Mesendoderm (in vitro differentiated cells): ENCODE measurements around the gene RPS6KL1.

Experiments used
- DNase-seq: peaks from one replicate; pipeline ENCODE4 v3.0.0; 2013
- H2AK5ac ChIP-seq: 2 replicates; pipeline ENCODE4 v1.6.1; 2013; ENCODE audit warnings: low read length, inconsistent platforms
- H2BK120ac ChIP-seq: 2 replicates; pipeline ENCODE4 v1.6.1; 2013; ENCODE audit warnings: low read depth, mild to moderate bottlenecking, low read length, moderate library complexity, mixed read lengths
- H2BK15ac ChIP-seq: replicated peaks from 2 replicates; pipeline ENCODE4 v1.6.1; 2013; ENCODE audit warnings: low read depth, mild to moderate bottlenecking, moderate library complexity
- H2BK5ac ChIP-seq: 2 replicates; pipeline ENCODE4 v1.6.1; 2013; ENCODE audit warnings: low read length, inconsistent platforms
- H3K18ac ChIP-seq: 2 replicates; pipeline ENCODE4 v1.6.1; 2013; ENCODE audit warnings: mild to moderate bottlenecking, low read length, mixed read lengths
- H3K23ac ChIP-seq: one replicate; pipeline ENCODE4 v1.6.1; 2013; ENCODE audit warnings: low read length
- H3K27ac ChIP-seq: 2 replicates; pipeline ENCODE4 v1.5.1; 2013; ENCODE audit warnings: low read depth, mild to moderate bottlenecking, inconsistent platforms, low read length, moderate library complexity
- H3K27me3 ChIP-seq: 2 replicates; pipeline ENCODE4 v1.6.1; 2013; ENCODE audit warnings: low read length, control low read depth, mild to moderate bottlenecking, inconsistent platforms; ENCODE audit not compliant: insufficient read depth, poor library complexity
- H3K36me3 ChIP-seq: 2 replicates; pipeline ENCODE4 v1.6.1; 2013; ENCODE audit warnings: low read length, inconsistent platforms; ENCODE audit not compliant: control insufficient read depth, insufficient read depth
- H3K4ac ChIP-seq: one replicate; pipeline ENCODE4 v1.6.1; 2013; ENCODE audit warnings: low read depth, mild to moderate bottlenecking, low read length, moderate library complexity
- H3K4me1 ChIP-seq: 2 replicates; pipeline ENCODE4 v1.6.1; 2013; ENCODE audit warnings: low read depth, low read length, inconsistent platforms; ENCODE audit not compliant: control insufficient read depth
- H3K4me2 ChIP-seq: 2 replicates; pipeline ENCODE4 v1.6.1; 2013; ENCODE audit warnings: low read length
- H3K4me3 ChIP-seq: 2 replicates; pipeline ENCODE4 v1.5.1; 2013; ENCODE audit warnings: mild to moderate bottlenecking, low read length
- H3K56ac ChIP-seq: one replicate; pipeline ENCODE4 v1.6.1; 2013; ENCODE audit warnings: low read length
- H3K79me1 ChIP-seq: 2 replicates; pipeline ENCODE4 v1.6.1; 2013; ENCODE audit warnings: low read length, inconsistent platforms
- H3K79me2 ChIP-seq: 2 replicates; pipeline ENCODE4 v1.6.1; 2013; ENCODE audit warnings: mild to moderate bottlenecking, low read length; ENCODE audit not compliant: control insufficient read depth, insufficient read depth
- H3K9ac ChIP-seq: 2 replicates; pipeline ENCODE4 v1.6.1; 2013; ENCODE audit warnings: low read length, inconsistent platforms
- H4K5ac ChIP-seq: one replicate; pipeline ENCODE4 v1.6.1; 2013; ENCODE audit warnings: low read length
- H4K8ac ChIP-seq: one replicate; pipeline ENCODE4 v1.6.1; 2013; ENCODE audit warnings: low read depth, mild to moderate bottlenecking, control low read depth, low read length, moderate library complexity
- WGBS: extraction: QIAGEN DNeasy Blood & Tissue Kit; methylation state at CpG from one replicate; pipeline ENCODE4 v1.1.7; 2013; ENCODE audit warnings: low lambda C conversion rate, missing lambda C conversion rate; ENCODE audit not compliant: insufficient coverage; ENCODE audit errors: extremely low coverage; 5-methylcytosine and 5-hydroxymethylcytosine counted together

Gene RPS6KL1

DNA sequence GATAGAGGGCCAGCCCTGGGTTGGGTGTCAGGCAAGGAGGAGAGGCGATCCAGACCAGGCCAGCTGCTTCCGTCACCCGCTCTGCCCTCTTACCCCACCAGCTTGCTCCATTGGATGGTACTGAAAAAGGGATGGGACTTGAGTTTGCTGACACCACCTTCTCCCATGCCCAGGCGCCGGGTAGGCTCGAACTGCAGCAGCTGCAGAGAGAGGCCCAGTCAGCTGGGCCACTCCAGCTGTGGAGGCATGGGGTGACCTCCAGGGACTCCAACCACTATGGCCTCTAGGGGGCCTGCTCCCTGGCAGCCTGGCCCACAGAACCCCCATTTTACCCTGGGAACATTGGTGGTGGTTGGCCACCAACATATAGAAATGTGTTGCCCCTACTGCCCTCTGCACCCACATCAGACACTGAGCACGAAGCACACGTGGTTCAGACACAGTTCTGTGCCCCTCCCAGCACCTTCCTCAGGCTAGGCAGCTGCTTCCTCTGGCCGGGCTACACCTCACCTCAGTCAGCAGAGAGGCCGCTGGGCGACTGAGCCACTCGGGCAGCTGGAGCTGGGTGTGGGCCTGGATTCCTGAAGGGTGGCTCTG, 16.0 kb downstream of the RPS6KL1 start:
- no peak overlapping the region for H4K8ac ChIP-seq
- H2AK5ac ChIP-seq, result no peak overlapping the region
- no peaks in the 10 kb centered on the region for H3K79me2 ChIP-seq
- no peak overlapping the region for H3K4ac ChIP-seq
- H3K79me1 ChIP-seq, result no peaks in the 10 kb centered on the region
- H3K18ac ChIP-seq, result no peak overlapping the region
- WGBS, result no CpG with 5 or more reads among the region's 12 CpGs
- no peak overlapping the region for H3K9ac ChIP-seq
- H2BK5ac ChIP-seq, result no peak overlapping the region
- H3K36me3 ChIP-seq, result peaks cover 12% of the 10 kb centered on the region
- no peak overlapping the region for H3K27ac ChIP-seq
- no peaks in the 10 kb centered on the region for H3K4me1 ChIP-seq
- DNase-seq, result no peak
- no peak overlapping the region for H3K56ac ChIP-seq
- no peak overlapping the region for H2BK15ac ChIP-seq
- no peak overlapping the region for H3K23ac ChIP-seq
- no peak overlapping the region for H3K4me2 ChIP-seq
- no peak overlapping the region for H2BK120ac ChIP-seq
- no peak overlapping the region for H4K5ac ChIP-seq
- no peaks in the 10 kb centered on the region for H3K27me3 ChIP-seq
- no peak overlapping the region for H3K4me3 ChIP-seq

- Histone ChIP-seq H3K4me3 (no peak overlapping the region), H3K56ac (no peak overlapping the region), H3K4me2 (no peak overlapping the region), H4K8ac (no peak overlapping the region), H3K4ac (no peak overlapping the region), H3K27ac (no peak overlapping the region), H3K36me3 (peaks cover 17% of the 10 kb centered on the region), H3K23ac (no peak overlapping the region), H2AK5ac (no peak overlapping the region), H3K9ac (no peak overlapping the region), H3K79me1 (no peaks in the 10 kb centered on the region), H3K27me3 (no peaks in the 10 kb centered on the region), H4K5ac (no peak overlapping the region), H3K4me1 (no peaks in the 10 kb centered on the region), H3K18ac (no peak overlapping the region), H3K79me2 (no peaks in the 10 kb centered on the region), H2BK5ac (no peak overlapping the region), H2BK120ac (no peak overlapping the region), H2BK15ac (no peak overlapping the region)
- peak; percentile 70 for DNase-seq
- WGBS, result no CpG with 5 or more reads among the region's 14 CpGs
These were observed 17.4 kb downstream of the RPS6KL1 start for GRCh38 chr14:74905595-74906142.

GRCh38 chr14:74904635-74905503, 18.2 kb downstream of the RPS6KL1 start:
- Histone ChIP-seq H3K27ac (no peak overlapping the region), H3K79me2 (no peaks in the 10 kb centered on the region), H3K9ac (no peak overlapping the region), H2BK120ac (no peak overlapping the region), H3K27me3 (no peaks in the 10 kb centered on the region), H3K4me1 (no peaks in the 10 kb centered on the region), H3K36me3 (peaks cover 23% of the 10 kb centered on the region), H3K4me3 (no peak overlapping the region), H4K5ac (no peak overlapping the region), H3K4ac (no peak overlapping the region), H3K56ac (no peak overlapping the region), H3K23ac (no peak overlapping the region), H2AK5ac (no peak overlapping the region), H4K8ac (no peak overlapping the region), H3K4me2 (no peak overlapping the region), H2BK15ac (no peak overlapping the region), H3K18ac (no peak overlapping the region), H2BK5ac (no peak overlapping the region), H3K79me1 (no peaks in the 10 kb centered on the region)
- DNase-seq, result no peak
- WGBS, result no CpG with 5 or more reads among the region's 6 CpGs

- H3K27ac ChIP-seq, result no peak overlapping the region
- no peak overlapping the region for H3K4me2 ChIP-seq
- H3K23ac ChIP-seq, result no peak overlapping the region
- WGBS, result no CpG with 5 or more reads among the region's 10 CpGs
- H2BK120ac ChIP-seq, result no peak overlapping the region
- no peaks in the 10 kb centered on the region for H3K79me2 ChIP-seq
- no peak overlapping the region for H3K4ac ChIP-seq
- no peak overlapping the region for H4K5ac ChIP-seq
- peaks cover 34% of the 10 kb centered on the region for H3K36me3 ChIP-seq
- no peak overlapping the region for H2BK15ac ChIP-seq
- H2BK5ac ChIP-seq, result no peak overlapping the region
- no peak overlapping the region for H3K56ac ChIP-seq
- H2AK5ac ChIP-seq, result no peak overlapping the region
- peak; percentile 78 for DNase-seq
- no peaks in the 10 kb centered on the region for H3K79me1 ChIP-seq
- H3K4me3 ChIP-seq, result no peak overlapping the region
- no peak overlapping the region for H3K18ac ChIP-seq
- H3K9ac ChIP-seq, result no peak overlapping the region
- H4K8ac ChIP-seq, result no peak overlapping the region
- no peaks in the 10 kb centered on the region for H3K4me1 ChIP-seq
- H3K27me3 ChIP-seq, result no peaks in the 10 kb centered on the region
These were observed 19.9 kb downstream of the RPS6KL1 start for GRCh38 chr14:74902941-74903705.

DNA sequence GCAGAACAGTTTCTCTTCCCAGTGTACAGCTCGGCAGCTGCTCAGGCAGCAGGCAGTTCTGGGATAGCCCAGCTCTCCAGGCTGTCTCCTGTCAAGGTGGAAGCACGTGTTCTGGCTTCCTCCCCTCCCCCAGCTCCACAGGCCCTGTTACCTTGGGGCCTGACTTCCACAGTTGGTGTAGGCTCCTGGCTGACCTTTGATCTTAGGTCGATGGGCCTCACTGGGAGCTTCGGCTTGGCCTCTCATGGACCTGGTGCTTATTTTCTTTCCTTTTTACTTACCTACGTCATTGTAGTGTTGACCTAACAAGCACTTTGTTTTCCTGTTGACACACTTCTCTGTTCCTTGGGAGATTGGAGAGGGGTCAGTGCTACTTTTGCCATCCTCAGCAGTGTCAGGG, 24.4 kb downstream of the RPS6KL1 start:
- H3K4me3 ChIP-seq, result no peak overlapping the region
- H3K36me3 ChIP-seq, result peaks cover 39% of the 10 kb centered on the region
- no peak overlapping the region for H4K5ac ChIP-seq
- H3K4me1 ChIP-seq, result no peaks in the 10 kb centered on the region
- H3K9ac ChIP-seq, result no peak overlapping the region
- no peak overlapping the region for H3K27ac ChIP-seq
- H3K18ac ChIP-seq, result no peak overlapping the region
- no peak overlapping the region for H2BK120ac ChIP-seq
- H2AK5ac ChIP-seq, result no peak overlapping the region
- H3K4me2 ChIP-seq, result no peak overlapping the region
- DNase-seq, result no peak
- no peaks in the 10 kb centered on the region for H3K79me2 ChIP-seq
- no peak overlapping the region for H2BK15ac ChIP-seq
- H3K27me3 ChIP-seq, result no peaks in the 10 kb centered on the region
- H3K56ac ChIP-seq, result no peak overlapping the region
- no peak overlapping the region for H4K8ac ChIP-seq
- H3K79me1 ChIP-seq, result no peaks in the 10 kb centered on the region
- H3K23ac ChIP-seq, result no peak overlapping the region
- no CpG with 5 or more reads among the region's 5 CpGs for WGBS
- H3K4ac ChIP-seq, result no peak overlapping the region
- H2BK5ac ChIP-seq, result no peak overlapping the region
